Measurements from ENCODE around the gene RASEF.

DNA sequence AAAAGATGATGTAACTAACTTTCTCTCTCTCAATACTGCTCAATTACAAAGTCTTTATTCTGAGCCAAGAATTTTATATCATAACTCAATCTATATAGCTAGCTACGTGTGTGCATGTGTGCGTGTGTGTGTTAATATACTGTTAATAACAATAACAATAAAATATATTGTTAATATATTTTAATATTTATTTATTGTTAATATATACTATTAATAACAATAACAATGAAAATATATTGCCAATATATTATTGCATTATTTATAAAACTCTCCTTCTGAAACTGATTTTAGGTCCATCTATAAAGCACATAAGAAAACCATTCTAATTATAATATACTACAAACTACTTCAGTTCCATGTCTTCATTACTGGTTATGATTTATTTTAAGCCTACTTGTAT lies 60.6 kb downstream of the RASEF start:
- TF ChIP-seq, protein P1, sequence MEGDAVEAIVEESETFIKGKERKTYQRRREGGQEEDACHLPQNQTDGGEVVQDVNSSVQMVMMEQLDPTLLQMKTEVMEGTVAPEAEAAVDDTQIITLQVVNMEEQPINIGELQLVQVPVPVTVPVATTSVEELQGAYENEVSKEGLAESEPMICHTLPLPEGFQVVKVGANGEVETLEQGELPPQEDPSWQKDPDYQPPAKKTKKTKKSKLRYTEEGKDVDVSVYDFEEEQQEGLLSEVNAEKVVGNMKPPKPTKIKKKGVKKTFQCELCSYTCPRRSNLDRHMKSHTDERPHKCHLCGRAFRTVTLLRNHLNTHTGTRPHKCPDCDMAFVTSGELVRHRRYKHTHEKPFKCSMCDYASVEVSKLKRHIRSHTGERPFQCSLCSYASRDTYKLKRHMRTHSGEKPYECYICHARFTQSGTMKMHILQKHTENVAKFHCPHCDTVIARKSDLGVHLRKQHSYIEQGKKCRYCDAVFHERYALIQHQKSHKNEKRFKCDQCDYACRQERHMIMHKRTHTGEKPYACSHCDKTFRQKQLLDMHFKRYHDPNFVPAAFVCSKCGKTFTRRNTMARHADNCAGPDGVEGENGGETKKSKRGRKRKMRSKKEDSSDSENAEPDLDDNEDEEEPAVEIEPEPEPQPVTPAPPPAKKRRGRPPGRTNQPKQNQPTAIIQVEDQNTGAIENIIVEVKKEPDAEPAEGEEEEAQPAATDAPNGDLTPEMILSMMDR (IDR thresholded peaks at IDR 0.05), result no peak
- TF ChIP-seq POLR2A (IDR thresholded peaks at IDR 0.05), result no peak

Data from testis (tissue), 2 donors.